Measurements from ENCODE around the gene DCAF16. TPM values are rescaled to one million over a fixed set of nuclear protein-coding genes. Genes with fewer than 3 reads are reported as not detected.

The DCAF16 gene
- total and polyA plus RNA-seq, 2 donors (not counting 1 experiment from before 2014, with no cell fraction given) = 18.2 to 68.1 TPM

GRCh38 chr4:17763931-17764330, 46.6 kb downstream of the DCAF16 start:
- WGBS (ENCODE audit: insufficient coverage) = 68% methylated on average over 4 of the region's 5 CpGs
- Histone ChIP-seq H3K27me3 (replicated peaks in 1 of 4; ENCODE audit: control extremely low read depth in 1 of 4, control insufficient read depth in 3 of 4, insufficient read depth in 4 of 4, low read length in 3 of 4) (no peaks in the 10 kb centered on the region), H3K36me3 (replicated peaks in 1 of 2; ENCODE audit: control extremely low read depth in 1 of 2, control insufficient read depth in 1 of 2, extremely low read depth in 1 of 2, insufficient read depth in 2 of 2, low read length in 1 of 2) (no peaks in the 10 kb centered on the region), H3K27ac (ENCODE audit: low read length in 2 of 2) (no peak overlapping the region), H3K4me3 (ENCODE audit: control extremely low read depth in 1 of 5, extremely low read depth in 1 of 5, insufficient read depth in 1 of 5, low read depth in 2 of 5, low read length in 4 of 5) (no peak overlapping the region), H4K20me1 (ENCODE audit: control insufficient read depth, insufficient read depth, low read length, poor library complexity, severe bottlenecking) (no peaks in the 10 kb centered on the region), H2AFZ (ENCODE audit: insufficient read depth, low read depth, low read length, poor library complexity, severe bottlenecking) (no peak overlapping the region), H3K9ac (ENCODE audit: low read length) (no peak overlapping the region), H3K4me1 (ENCODE audit: control insufficient read depth in 2 of 2, insufficient read depth in 2 of 2, low read length in 2 of 2) (no peaks in the 10 kb centered on the region), H3K4me2 (replicated peaks; ENCODE audit: low read depth, low read length, poor library complexity, severe bottlenecking) (no peak overlapping the region), H3K79me2 (ENCODE audit: control insufficient read depth, insufficient read depth, low read length) (no peaks in the 10 kb centered on the region), H3K9me3 (ENCODE audit: control extremely low read depth in 1 of 3, control insufficient read depth in 2 of 3, insufficient read depth in 1 of 3, low read length in 2 of 3) (peaks cover 0 to 8% (median 0%) of the 10 kb centered on the region in 3 donors)
- DNase-seq = no peak
- Mint-ChIP-seq H3K27me3 (peaks cover 11% of the 10 kb centered on the region), H3K4me3 (no peak overlapping the region), H3K9me3 (ENCODE audit: insufficient read depth) (no peaks in the 10 kb centered on the region), H3K27ac (no peak overlapping the region), H3K4me1 (no peaks in the 10 kb centered on the region)
- ATAC-seq (ENCODE audit: low read depth) = no peak
- ChIA-PET POLR2A (no interaction called here), CTCF (no interaction called here)
- TF ChIP-seq CTCF (IDR thresholded peaks at IDR 0.05) = no peak
- intact Hi-C loops (cut with micrococcal nuclease) = no loop called here

- Histone ChIP-seq H3K79me2 (ENCODE audit: control insufficient read depth, insufficient read depth, low read length) (no peaks in the 10 kb centered on the region), H3K27ac (ENCODE audit: low read length in 2 of 2) (no peak overlapping the region), H3K9ac (ENCODE audit: low read length) (no peak overlapping the region), H3K4me3 (ENCODE audit: control extremely low read depth in 1 of 5, extremely low read depth in 1 of 5, insufficient read depth in 1 of 5, low read depth in 2 of 5, low read length in 4 of 5) (no peak overlapping the region), H3K27me3 (replicated peaks in 1 of 4; ENCODE audit: control extremely low read depth in 1 of 4, control insufficient read depth in 3 of 4, insufficient read depth in 4 of 4, low read length in 3 of 4) (no peaks in the 10 kb centered on the region), H4K20me1 (ENCODE audit: control insufficient read depth, insufficient read depth, low read length, poor library complexity, severe bottlenecking) (no peaks in the 10 kb centered on the region), H3K4me1 (ENCODE audit: control insufficient read depth in 2 of 2, insufficient read depth in 2 of 2, low read length in 2 of 2) (no peaks in the 10 kb centered on the region), H3K9me3 (ENCODE audit: control extremely low read depth in 1 of 3, control insufficient read depth in 2 of 3, insufficient read depth in 1 of 3, low read length in 2 of 3) (peaks cover 0 to 8% (median 0%) of the 10 kb centered on the region in 3 donors), H3K36me3 (replicated peaks in 1 of 2; ENCODE audit: control extremely low read depth in 1 of 2, control insufficient read depth in 1 of 2, extremely low read depth in 1 of 2, insufficient read depth in 2 of 2, low read length in 1 of 2) (no peaks in the 10 kb centered on the region), H2AFZ (ENCODE audit: insufficient read depth, low read depth, low read length, poor library complexity, severe bottlenecking) (no peak overlapping the region), H3K4me2 (replicated peaks; ENCODE audit: low read depth, low read length, poor library complexity, severe bottlenecking) (no peak overlapping the region)
- Mint-ChIP-seq H3K4me1 (no peaks in the 10 kb centered on the region), H3K27ac (no peak overlapping the region), H3K9me3 (ENCODE audit: insufficient read depth) (no peaks in the 10 kb centered on the region), H3K27me3 (peaks cover 11% of the 10 kb centered on the region), H3K4me3 (no peak overlapping the region)
- POLR2A ChIA-PET = no interaction called here
- WGBS (ENCODE audit: insufficient coverage) = 95% methylated on average over 3 of the region's 3 CpGs
- DNase-seq (no peak), ATAC-seq (ENCODE audit: low read depth) (no peak)
- no peak for TF ChIP-seq EZH2 (IDR thresholded peaks at IDR 0.05; ENCODE audit: borderline replicate concordance, insufficient read depth, low read depth, low read length, poor library complexity, severe bottlenecking)
- no peak for TF ChIP-seq CTCF (IDR thresholded peaks at IDR 0.05)
- CTCF ChIA-PET = interaction anchor here (1.0 kb wide), 1 partner anchor 47 kb away, joined by 3 read pairs; the partner anchor contains the start of gene DCAF16
- intact Hi-C loops (cut with micrococcal nuclease) = no loop called here
These were observed 47.1 kb downstream of the DCAF16 start for GRCh38 chr4:17763416-17763815.
